CD4-positive, alpha-beta T cell treated with Interleukin-2 at 100 ng/mL for 4 hours (primary cell): Measurements from ENCODE around the gene PRAMEF20.
"Not testable (repeated sequence)": the region's sequence is repeated elsewhere in the genome, so short reads cannot be mapped to it uniquely, and the experiment has no call there.

Source experiments
- DNase-seq: peaks from one replicate; pipeline ENCODE4 v3.0.0-alpha.2; 2020; ENCODE audit warnings: low spot score

Gene PRAMEF20

GRCh38 chr1:13410150-13410549 lies at the start of gene PRAMEF20:
TSS of gene PRAMEF20 (plus strand) at chr1:13410450. CDS start at chr1:13416355, 5,905 bp downstream.
- DNase-seq, result not testable (repeated sequence)

- DNase-seq, result not testable (repeated sequence)
Observed at GRCh38 chr1:13362364-13362763, 47.9 kb upstream of the PRAMEF20 start.

GRCh38 chr1:13364928-13365327 lies 45.3 kb upstream of the PRAMEF20 start:
- DNase-seq, result not testable (repeated sequence)

GRCh38 chr1:13366536-13366935 lies 43.7 kb upstream of the PRAMEF20 start:
- not testable (repeated sequence) for DNase-seq

GRCh38 chr1:13368544-13368943 lies 41.7 kb upstream of the PRAMEF20 start:
- DNase-seq, result not testable (repeated sequence)

- DNase-seq, result not testable (repeated sequence)
Observed at GRCh38 chr1:13378983-13379382, 31.3 kb upstream of the PRAMEF20 start.

- not testable (repeated sequence) for DNase-seq
Observed at GRCh38 chr1:13380380-13380779, 29.9 kb upstream of the PRAMEF20 start.

GRCh38 chr1:13389332-13389731 lies 20.9 kb upstream of the PRAMEF20 start, which contains the start of gene PRAMEF17:
TSS of gene PRAMEF17 (plus strand) at chr1:13389632. CDS start at chr1:13389658, 26 bp downstream.
- not testable (repeated sequence) for DNase-seq

GRCh38 chr1:13393004-13393403 lies 17.2 kb upstream of the PRAMEF20 start:
- not testable (repeated sequence) for DNase-seq

GRCh38 chr1:13394761-13395160 lies 15.5 kb upstream of the PRAMEF20 start:
- not testable (repeated sequence) for DNase-seq

GRCh38 chr1:13395311-13395710 lies 14.9 kb upstream of the PRAMEF20 start:
- DNase-seq, result not testable (repeated sequence)

GRCh38 chr1:13407811-13408210 lies 2.4 kb upstream of the PRAMEF20 start:
- DNase-seq, result no peak

GRCh38 chr1:13430495-13430894 lies 20.2 kb downstream of the PRAMEF20 start:
- no peak for DNase-seq

GRCh38 chr1:13432251-13432650 lies 22.0 kb downstream of the PRAMEF20 start:
- DNase-seq, result no peak

- DNase-seq, result not testable (repeated sequence)
Observed at GRCh38 chr1:13433694-13434358, 23.6 kb downstream of the PRAMEF20 start.

- DNase-seq, result no peak
Observed at GRCh38 chr1:13435458-13435857, 25.2 kb downstream of the PRAMEF20 start.

GRCh38 chr1:13439104-13439783 lies 29.0 kb downstream of the PRAMEF20 start:
- DNase-seq, result not testable (repeated sequence)

- DNase-seq, result no peak
Observed at GRCh38 chr1:13443335-13443979, 33.2 kb downstream of the PRAMEF20 start.

GRCh38 chr1:13450204-13450603 lies 40.0 kb downstream of the PRAMEF20 start:
- DNase-seq, result no peak

GRCh38 chr1:13451399-13451965 lies 41.2 kb downstream of the PRAMEF20 start:
- DNase-seq, result no peak

GRCh38 chr1:13456904-13457532 lies 46.8 kb downstream of the PRAMEF20 start:
- no peak for DNase-seq

- DNase-seq, result no peak
Observed at GRCh38 chr1:13461977-13462376, 51.7 kb downstream of the PRAMEF20 start.
